ENCODE results near the gene NDUFS7.

The NDUFS7 gene

GRCh38 chr19:1383312-1384084 is at the start of gene NDUFS7:
Gene NDUFS7, plus strand, starts transcription at chr19:1383907. Its CDS starts 20 bp downstream, at chr19:1383927.
- peak; percentile 94 to 99 (median 99) for DNase-seq

- no peak for DNase-seq
These were observed 47.5 kb upstream of the NDUFS7 start for GRCh38 chr19:1336079-1336684.

- no peak for DNase-seq
These were observed 42.8 kb upstream of the NDUFS7 start for GRCh38 chr19:1340681-1341469.

- no peak for DNase-seq
These were observed 40.7 kb upstream of the NDUFS7 start for GRCh38 chr19:1343041-1343440.

GRCh38 chr19:1349211-1349610 is 34.5 kb upstream of the NDUFS7 start:
- DNase-seq: no peak

GRCh38 chr19:1350867-1351266 is 32.8 kb upstream of the NDUFS7 start:
- no peak for DNase-seq

- DNase-seq: no peak
These were observed 32.3 kb upstream of the NDUFS7 start for GRCh38 chr19:1351381-1351851.

GRCh38 chr19:1353144-1353543 is 30.6 kb upstream of the NDUFS7 start:
- DNase-seq: no peak

GRCh38 chr19:1354970-1355567 is 28.6 kb upstream of the NDUFS7 start:
- no peak for DNase-seq

- DNase-seq: no peak
These were observed 27.9 kb upstream of the NDUFS7 start for GRCh38 chr19:1355568-1356507.

- DNase-seq: no peak
These were observed 27.2 kb upstream of the NDUFS7 start for GRCh38 chr19:1356508-1356865.

GRCh38 chr19:1357531-1358109 is 26.1 kb upstream of the NDUFS7 start:
- DNase-seq: no peak

GRCh38 chr19:1360126-1360817 is 23.4 kb upstream of the NDUFS7 start:
- DNase-seq: no peak

GRCh38 chr19:1360818-1361461 is 22.8 kb upstream of the NDUFS7 start:
- no peak for DNase-seq

GRCh38 chr19:1361601-1362386 is 21.9 kb upstream of the NDUFS7 start:
- DNase-seq: no peak

GRCh38 chr19:1362387-1363257 is 21.1 kb upstream of the NDUFS7 start:
- DNase-seq: no peak

GRCh38 chr19:1363599-1363998 is 20.1 kb upstream of the NDUFS7 start:
- DNase-seq: no peak

- DNase-seq: no peak
These were observed 19.5 kb upstream of the NDUFS7 start for GRCh38 chr19:1364070-1364704.

Measured in activated naive CD4-positive, alpha-beta T cell (primary cell).